Right hindlimb (tissue), 1 donor: ENCODE results near the gene PSMD6.

ENCODE experiments used
- DNase-seq: peaks from one replicate; pipeline ENCODE4 v3.0.0-alpha.2; 2018

The PSMD6 gene

DNA sequence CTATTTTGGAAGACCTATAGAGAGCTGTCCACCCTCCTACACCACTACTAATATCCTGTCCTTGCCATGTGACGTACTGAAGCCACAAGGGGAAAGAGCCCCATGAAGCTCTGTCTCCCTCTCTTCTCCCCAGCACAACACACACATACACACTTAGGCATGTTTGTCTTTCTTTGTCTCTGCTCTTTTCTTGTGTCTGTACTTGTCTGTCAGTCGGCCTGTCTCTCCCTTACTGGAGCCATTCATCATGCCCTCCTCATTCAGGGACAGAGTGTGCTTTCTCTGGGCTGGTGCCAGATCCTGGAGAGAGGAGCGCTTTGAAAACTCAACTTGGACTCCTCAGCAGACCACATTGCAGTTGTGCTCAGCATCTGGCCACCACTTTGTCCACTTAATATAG lies 47.6 kb downstream of the PSMD6 start:
- DNase-seq, result peak; percentile 54

DNA sequence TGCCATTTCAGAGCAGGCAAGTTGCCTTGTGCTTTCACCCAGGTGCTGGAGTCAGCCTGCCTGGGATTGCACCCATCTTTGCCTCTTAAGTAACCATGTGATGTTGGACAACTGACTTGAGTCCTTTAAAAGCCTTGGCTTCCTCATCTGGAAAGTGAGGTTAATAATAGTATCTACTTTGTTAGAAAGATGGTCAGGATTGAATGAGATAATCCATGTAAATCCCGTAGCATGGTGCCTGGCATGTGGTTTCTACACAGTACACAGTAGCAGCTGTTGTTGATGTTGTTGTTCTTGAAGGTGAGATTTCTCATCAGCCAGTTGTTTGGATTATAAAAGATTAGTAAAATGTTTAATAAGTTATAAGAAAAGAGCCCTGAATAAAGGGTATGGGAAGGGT lies 48.8 kb downstream of the PSMD6 start:
- DNase-seq, result no peak

DNA sequence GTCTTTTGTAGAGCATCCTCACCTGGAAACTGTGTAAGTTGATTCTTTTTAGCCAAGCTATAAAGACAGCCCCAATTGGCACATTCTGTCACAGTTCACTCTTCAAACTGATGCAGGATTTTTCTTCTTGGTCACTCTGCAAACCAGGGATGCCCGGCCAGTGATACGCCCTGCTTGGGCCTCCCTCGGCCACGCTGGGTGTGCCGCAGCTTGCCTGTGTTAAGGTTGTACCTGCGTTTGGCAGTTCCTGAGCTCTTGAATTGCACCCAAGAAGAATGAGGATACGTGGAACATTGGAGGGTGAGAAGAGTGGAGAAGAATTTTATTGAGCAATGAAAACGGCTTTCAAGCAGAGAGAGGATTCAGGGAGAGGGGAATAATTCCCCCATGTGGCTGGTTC lies 49.9 kb downstream of the PSMD6 start:
- no peak for DNase-seq

DNA sequence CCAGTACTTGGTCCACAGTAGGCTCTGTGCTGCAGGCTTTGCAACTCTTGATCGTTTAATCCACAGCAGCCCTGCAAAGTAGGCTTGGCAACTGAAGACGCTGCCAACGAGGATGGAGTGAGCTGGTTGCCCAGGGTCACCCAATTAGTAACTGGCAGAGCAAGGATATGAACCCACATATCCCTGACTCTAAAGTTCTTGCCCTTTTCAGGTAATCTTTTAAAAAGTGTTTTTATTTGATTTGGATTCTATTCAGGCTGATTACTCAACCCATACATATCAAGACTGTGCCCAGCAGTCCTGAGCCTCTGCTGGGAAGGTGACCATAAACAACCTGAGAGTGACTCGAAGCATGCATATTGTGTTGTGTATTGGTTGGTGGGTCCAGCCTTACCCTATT lies 50.3 kb downstream of the PSMD6 start:
- DNase-seq, result no peak

DNA sequence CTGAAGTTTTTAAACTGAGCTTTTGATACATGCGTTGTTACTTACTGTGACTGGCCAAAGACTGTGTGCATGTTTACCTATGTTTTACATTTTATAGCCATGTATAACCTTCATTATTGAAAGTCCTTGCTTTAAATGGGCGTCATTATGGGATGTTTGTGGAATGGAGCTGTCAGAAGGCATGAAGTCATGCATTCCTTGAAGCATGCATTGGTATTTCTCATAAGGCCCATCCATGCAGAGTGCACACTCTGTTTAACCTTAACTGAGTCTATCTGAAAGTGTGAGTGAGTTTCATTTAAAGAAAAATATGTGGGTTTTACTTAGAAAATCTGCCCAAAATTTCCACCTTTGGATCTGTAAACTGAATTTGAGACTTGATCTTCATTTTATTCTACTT lies 51.1 kb downstream of the PSMD6 start:
- DNase-seq, result no peak

DNA sequence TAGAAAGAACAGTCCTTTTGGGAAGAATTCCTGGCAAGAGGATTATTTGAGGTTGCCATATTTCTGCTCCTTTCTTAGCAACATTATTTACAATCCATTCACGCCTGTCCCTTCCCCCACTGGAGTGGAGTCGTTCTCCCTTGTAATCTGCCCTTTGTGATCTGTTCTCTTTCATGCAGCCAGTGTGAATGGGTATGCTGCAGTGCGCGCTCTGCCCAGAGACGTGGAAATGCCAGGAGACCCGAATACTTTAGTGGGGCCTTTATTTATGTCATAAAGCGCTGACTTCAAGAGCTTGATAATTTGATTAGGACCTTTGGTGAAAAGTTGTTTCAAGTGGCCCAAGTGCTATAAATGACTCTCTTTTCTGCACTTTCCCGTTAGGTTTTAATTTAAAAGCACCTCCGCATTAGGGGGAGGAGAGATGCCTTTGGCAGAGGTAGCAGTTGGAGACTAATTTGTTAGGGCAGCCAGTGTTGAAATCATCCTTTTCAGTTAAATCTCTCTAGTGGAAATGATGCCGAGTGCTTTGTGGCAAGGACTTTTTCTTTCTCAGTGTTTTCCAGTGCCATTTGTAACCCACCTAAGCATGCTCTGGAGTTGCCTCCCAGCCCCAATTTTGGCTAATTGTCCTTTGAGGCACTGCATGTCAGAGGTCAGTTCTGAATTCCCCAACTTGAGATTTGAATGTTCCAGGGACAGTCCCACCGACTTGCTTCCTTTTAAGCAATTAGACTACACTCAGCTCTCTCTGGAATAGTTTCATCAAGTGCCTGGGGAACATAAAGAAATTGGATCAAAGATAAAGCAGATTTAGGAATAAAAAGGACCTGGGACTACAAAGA lies 52.4 kb downstream of the PSMD6 start:
- DNase-seq, result no peak

DNA sequence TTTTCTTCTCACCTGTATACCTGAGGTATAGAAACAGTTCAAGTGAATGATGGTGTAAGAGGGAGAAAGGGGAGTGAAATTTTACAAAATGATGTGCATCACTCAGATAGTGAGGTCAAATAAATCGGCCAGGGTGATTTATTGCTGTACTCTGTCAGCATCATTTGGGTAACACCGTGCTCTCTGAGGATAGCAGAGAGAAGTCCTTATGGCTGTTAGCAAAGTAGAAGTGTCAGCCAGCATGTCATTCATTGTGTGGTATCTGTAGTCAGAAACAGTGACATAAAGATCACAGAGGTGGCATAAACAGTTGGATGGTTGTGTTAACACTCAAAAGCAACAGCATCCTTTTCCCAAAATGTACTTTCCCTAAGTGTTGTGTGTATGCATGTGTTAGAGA lies 53.4 kb downstream of the PSMD6 start:
- DNase-seq, result no peak

DNA sequence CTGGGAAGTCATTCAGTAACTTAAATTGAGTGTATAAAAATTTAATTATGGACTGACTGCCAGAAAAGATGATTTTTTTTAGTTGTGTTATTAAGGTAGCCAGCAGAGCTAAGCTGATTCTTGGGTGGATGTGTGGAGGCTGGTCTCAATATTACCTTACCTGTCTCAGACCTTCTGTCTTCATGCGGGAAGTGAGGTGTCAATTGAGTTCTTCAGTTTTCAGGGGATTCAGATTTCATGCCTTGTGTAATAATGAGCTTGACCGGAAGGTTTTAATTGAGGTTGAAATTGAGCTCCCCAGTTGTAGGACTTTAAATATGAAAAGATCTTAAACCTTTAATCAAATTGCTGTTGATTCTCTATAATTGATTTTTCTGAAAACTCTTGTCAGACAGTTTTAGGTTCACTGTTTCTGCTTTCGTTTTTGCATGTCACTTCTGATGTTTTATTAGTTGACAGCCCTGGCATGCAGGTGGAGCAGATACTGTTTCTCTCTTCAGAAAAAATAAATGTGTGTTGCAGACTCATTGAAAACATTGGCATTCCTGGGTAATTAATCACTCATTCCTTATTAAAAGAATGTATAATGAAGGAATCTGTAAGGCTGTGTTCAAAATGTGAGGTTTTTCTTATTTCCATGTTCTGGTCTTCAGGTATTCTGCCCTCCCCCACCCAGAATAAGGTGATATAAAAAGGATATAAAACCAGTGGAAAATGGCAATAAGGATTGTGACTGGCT lies 54.5 kb downstream of the PSMD6 start:
- no peak for DNase-seq

DNA sequence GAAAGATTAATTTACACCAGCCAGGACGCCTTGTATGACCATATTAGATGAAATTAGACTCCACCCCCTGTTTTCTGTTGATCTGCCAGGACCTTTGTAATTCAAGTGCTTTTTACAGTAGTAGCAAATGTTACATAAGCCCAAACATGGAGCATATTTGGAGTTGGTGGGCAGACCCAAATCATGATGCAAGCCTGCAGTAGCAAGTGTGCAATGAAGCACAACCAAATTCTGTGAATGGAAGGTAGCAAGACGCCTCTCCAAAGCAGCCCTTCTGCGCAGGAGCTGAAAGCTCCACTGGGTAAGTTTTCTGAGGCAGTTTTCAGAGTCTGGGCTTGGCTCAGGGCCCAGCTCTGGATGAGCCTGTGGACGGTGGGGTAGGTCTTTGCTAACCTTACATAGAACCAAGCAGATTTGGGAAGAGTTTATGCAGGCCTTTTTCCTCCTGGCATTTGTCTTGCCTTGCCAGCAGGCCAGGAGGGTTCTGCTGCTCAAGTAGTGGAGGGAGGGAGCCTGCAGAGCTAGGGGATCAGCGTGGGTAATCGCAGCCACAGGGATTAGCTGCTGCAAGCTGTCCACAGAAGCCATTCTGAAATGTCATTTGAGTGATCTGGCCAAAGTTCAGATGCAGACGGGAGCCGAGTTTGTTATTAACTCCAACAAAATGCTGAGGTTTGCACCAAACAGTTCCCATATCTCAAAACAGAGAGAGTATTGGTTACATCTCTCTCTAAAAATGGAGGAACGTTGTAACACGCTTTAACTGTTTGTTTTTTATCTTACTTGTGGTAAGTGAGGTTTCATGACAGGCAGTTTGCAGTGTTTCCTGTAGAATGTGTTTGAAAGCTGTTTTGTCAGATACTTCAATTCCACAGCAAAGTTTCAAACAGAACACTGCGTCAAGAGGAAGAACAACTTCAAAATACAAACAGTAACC lies 55.4 kb downstream of the PSMD6 start:
- DNase-seq, result peak; percentile 57

DNA sequence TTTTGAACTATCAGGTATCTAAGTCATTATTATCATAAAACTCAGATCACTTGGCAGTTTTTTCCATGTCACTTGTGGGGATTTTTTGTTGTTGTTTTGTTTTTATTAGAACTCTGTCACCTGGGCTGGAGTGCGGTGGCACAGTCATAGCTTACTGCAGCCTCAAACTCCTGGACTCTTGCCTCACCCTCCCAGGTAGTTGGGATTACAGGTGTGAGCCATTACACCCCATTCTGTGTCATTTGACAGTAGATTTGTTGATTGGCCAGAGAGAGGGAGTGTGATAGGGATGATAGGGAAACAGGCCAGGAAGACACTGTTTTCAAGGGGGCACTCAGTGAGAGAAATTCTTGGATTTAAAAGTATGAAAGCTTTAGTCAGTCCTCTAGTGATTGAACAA lies 56.4 kb downstream of the PSMD6 start:
- DNase-seq, result no peak

DNA sequence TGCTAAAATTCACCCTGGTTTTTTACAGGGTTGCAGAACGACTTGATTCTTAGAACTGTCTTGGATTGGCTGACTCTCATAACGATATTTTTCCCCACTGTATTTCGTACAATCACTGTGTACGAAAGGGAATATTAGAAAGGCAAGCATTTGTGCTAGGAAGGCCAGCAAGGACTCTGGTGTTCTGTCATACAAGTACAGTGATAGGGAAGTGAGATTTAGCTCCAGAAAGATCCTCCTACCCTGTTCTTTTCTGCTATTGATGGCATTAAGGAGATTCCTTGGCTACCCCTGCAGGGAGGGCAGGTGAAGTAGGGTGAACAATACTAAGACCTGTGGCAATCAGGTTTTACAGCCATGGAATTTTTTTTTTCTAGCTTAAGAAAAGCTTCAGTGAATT lies 57.3 kb downstream of the PSMD6 start:
- no peak for DNase-seq

DNA sequence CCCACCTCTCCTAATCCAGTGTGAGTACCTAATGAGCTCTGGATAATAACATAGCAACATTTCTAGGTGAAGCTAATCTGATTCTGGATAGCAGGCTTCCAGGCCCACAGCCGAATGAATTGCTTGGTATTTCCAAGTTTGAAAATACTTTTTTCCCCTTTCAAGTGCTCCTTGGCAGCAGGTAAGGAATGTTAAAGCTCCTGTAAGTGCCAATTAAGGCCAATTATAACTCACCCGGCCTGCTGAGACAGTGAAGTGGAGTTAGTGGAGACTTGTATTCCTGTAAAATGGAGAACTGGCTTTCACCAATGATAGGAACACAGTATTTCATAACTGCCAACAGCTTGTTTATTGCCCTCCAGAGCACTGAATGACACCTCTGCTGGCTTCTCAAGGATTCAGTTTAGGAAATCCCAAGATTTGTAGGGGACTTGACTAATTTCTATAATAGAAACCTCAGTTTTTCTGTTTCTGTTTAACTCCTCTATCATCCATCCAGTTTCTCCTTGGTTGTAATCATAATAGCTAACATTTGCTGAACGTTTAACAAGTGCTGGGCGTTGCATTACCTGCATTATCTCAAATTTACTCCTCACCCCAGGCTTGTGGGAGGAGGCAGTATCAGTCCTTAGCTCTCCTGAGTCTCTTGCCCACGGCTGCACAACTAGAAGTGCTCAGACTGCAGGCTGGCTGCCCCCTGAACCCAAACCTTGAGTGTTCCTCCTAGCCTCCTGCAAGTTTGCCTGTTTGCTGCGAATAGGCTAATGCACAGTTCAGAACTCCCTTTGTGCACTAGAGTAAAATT lies 58.4 kb downstream of the PSMD6 start:
- DNase-seq, result no peak

DNA sequence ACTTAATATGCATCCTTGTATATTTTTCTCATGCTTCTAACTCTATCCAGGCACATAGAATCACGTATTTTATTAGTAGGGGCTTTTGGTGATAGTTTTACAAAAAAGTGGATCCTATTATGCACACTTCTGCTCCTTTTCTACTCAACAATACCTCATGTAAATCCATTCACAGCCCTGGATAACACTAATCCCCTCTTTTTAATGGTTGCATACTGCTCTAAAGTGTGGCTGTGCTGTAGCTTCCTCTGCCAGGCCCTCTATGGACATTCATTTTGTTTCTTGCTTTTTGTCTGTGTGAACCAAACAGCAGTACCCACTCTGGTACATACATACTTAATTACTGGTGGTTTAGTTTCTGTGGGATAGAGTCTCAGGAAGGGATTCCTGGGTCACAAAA lies 59.8 kb downstream of the PSMD6 start:
- DNase-seq, result no peak

DNA sequence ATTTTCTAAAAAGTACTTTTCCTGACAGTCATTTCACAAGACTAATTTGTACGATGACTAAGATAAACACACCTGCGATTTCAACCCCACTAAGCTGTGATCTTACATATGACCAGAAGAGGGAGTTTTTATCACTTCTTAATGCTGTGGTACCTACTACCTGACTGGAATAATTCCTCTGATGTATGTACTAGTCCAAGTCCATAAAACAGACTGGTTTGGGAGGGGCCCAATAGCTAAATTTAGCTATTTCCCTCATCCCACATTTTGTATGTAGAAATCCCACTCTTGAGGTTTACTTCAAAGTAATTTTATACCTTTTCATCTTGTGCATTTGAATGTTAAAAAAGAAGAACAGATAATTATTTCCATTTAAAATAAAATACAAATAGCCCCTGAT lies 61.4 kb downstream of the PSMD6 start:
- DNase-seq, result no peak
